Mammary epithelial cell (primary cell): ENCODE measurements around the gene GALNT17.

Experiments used
- CTCF ChIP-seq, 2 donors: IDR thresholded peaks in 1 of 2; conservative IDR thresholded peaks in 1 of 2; 2 replicates each; pipeline ENCODE4 v1.5.1; 2011 to 2012; ENCODE audit warnings: inconsistent platforms in 2 of 2, low read length in 2 of 2, mild to moderate bottlenecking in 2 of 2, control low read depth in 1 of 2, low read depth in 1 of 2; ENCODE audit not compliant: insufficient read depth in 1 of 2; ENCODE audit errors: extremely low read depth in 1 of 2
- EZH2 ChIP-seq: IDR thresholded peaks from 2 replicates; pipeline ENCODE4 v1.6.1; 2012; ENCODE audit warnings: low read length, inconsistent platforms, borderline replicate concordance

- no peak for TF ChIP-seq EZH2
- no peak for TF ChIP-seq CTCF (conservative IDR thresholded peaks at IDR 0.05 in 1 of 2, IDR thresholded peaks at IDR 0.05 in 1 of 2; ENCODE audit: extremely low read depth in 1 of 2, insufficient read depth in 1 of 2, low read depth in 1 of 2, low read length in 2 of 2)
Measured at GRCh38 chr7:71264005-71264404, 132.1 kb downstream of the GALNT17 start.
